ENCODE data around the gene EPS8L3.

Gene EPS8L3

GRCh38 chr1:109722908-109723691 lies 40.6 kb downstream of the EPS8L3 start:
- TF ChIP-seq EZH2phosphoT487 (IDR thresholded peaks at IDR 0.05; ENCODE audit: low read length) (no peak), EZH2 (optimal IDR thresholded peaks at IDR 0.05; ENCODE audit: low read depth, low read length) (no peak)
- TF ChIP-seq, protein P1, sequence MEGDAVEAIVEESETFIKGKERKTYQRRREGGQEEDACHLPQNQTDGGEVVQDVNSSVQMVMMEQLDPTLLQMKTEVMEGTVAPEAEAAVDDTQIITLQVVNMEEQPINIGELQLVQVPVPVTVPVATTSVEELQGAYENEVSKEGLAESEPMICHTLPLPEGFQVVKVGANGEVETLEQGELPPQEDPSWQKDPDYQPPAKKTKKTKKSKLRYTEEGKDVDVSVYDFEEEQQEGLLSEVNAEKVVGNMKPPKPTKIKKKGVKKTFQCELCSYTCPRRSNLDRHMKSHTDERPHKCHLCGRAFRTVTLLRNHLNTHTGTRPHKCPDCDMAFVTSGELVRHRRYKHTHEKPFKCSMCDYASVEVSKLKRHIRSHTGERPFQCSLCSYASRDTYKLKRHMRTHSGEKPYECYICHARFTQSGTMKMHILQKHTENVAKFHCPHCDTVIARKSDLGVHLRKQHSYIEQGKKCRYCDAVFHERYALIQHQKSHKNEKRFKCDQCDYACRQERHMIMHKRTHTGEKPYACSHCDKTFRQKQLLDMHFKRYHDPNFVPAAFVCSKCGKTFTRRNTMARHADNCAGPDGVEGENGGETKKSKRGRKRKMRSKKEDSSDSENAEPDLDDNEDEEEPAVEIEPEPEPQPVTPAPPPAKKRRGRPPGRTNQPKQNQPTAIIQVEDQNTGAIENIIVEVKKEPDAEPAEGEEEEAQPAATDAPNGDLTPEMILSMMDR (IDR thresholded peaks at IDR 0.05; ENCODE audit: low read length) = no peak
- Histone ChIP-seq H3K79me2 (ENCODE audit: low read length) (no peaks in the 10 kb centered on the region), H3F3A (ENCODE audit: insufficient read depth, low read length) (no peaks in the 10 kb centered on the region), H3K4me3 (ENCODE audit: low read length) (no peak overlapping the region), H3K36me3 (replicated peaks; ENCODE audit: insufficient read depth, low read length) (no peaks in the 10 kb centered on the region), H3K27ac (ENCODE audit: low read length) (no peak overlapping the region), H3K27me3 (replicated peaks; ENCODE audit: insufficient read depth, low read length) (no peaks in the 10 kb centered on the region), H3K4me2 (ENCODE audit: low read depth, low read length) (no peak overlapping the region), H3K9ac (ENCODE audit: low read length) (no peak overlapping the region), H4K20me1 (ENCODE audit: insufficient read depth, low read length) (no peaks in the 10 kb centered on the region), H3K9me3 (replicated peaks; ENCODE audit: insufficient read depth, low read length) (no peaks in the 10 kb centered on the region), H3K9me2 (replicated peaks; ENCODE audit: insufficient read depth, low read length) (no peaks in the 10 kb centered on the region), H3K4me1 (ENCODE audit: low read length) (no peaks in the 10 kb centered on the region), H2AFZ (ENCODE audit: low read length) (no peak overlapping the region)
- DNase-seq = no peak

GRCh38 chr1:109721971-109722370 lies 41.8 kb downstream of the EPS8L3 start:
- H2AFZ ChIP-seq (ENCODE audit: low read length) = no peak overlapping the region
- no peak overlapping the region for H3K4me2 ChIP-seq (ENCODE audit: low read depth, low read length)
- no peak overlapping the region for H3K4me3 ChIP-seq (ENCODE audit: low read length)
- no peaks in the 10 kb centered on the region for H4K20me1 ChIP-seq (ENCODE audit: insufficient read depth, low read length)
- no peaks in the 10 kb centered on the region for H3K4me1 ChIP-seq (ENCODE audit: low read length)
- no peaks in the 10 kb centered on the region for H3K27me3 ChIP-seq (replicated peaks; ENCODE audit: insufficient read depth, low read length)
- H3K27ac ChIP-seq (ENCODE audit: low read length) = no peak overlapping the region
- H3K9me3 ChIP-seq (replicated peaks; ENCODE audit: insufficient read depth, low read length) = no peaks in the 10 kb centered on the region
- DNase-seq = no peak
- no peaks in the 10 kb centered on the region for H3K9me2 ChIP-seq (replicated peaks; ENCODE audit: insufficient read depth, low read length)
- H3K79me2 ChIP-seq (ENCODE audit: low read length) = no peaks in the 10 kb centered on the region
- no peaks in the 10 kb centered on the region for H3F3A ChIP-seq (ENCODE audit: insufficient read depth, low read length)
- H3K9ac ChIP-seq (ENCODE audit: low read length) = no peak overlapping the region
- no peak for TF ChIP-seq EZH2phosphoT487 (IDR thresholded peaks at IDR 0.05; ENCODE audit: low read length)
- TF ChIP-seq, protein P1 (IDR thresholded peaks at IDR 0.05; ENCODE audit: low read length) = no peak
- TF ChIP-seq EZH2 (optimal IDR thresholded peaks at IDR 0.05; ENCODE audit: low read depth, low read length) = no peak
- H3K36me3 ChIP-seq (replicated peaks; ENCODE audit: insufficient read depth, low read length) = no peaks in the 10 kb centered on the region

DNA sequence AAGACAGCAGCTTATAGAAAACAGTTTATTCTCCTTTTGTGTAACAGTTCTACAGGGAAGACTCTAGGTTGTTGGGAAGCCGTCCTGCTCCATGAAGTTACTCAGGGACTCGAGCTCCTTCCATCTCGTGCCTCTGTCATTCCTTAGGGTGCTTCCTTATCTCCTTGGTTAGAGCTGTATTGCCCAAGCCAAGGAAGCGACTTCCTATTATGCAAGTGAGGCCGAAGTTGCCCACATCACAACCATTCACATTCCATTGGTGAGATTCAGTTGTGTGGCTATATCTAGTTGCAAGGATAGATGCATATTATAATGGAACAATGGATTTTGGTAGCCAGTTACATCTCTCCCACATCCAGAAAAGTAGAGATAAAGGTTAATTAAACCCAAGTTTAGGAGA lies 42.7 kb downstream of the EPS8L3 start:
- Histone ChIP-seq H3K4me2 (ENCODE audit: low read depth, low read length) (no peak overlapping the region), H4K20me1 (ENCODE audit: insufficient read depth, low read length) (no peaks in the 10 kb centered on the region), H3K27ac (ENCODE audit: low read length) (no peak overlapping the region), H3K79me2 (ENCODE audit: low read length) (no peaks in the 10 kb centered on the region), H3F3A (ENCODE audit: insufficient read depth, low read length) (no peaks in the 10 kb centered on the region), H3K27me3 (replicated peaks; ENCODE audit: insufficient read depth, low read length) (no peaks in the 10 kb centered on the region), H3K9ac (ENCODE audit: low read length) (no peak overlapping the region), H3K9me3 (replicated peaks; ENCODE audit: insufficient read depth, low read length) (no peaks in the 10 kb centered on the region), H3K4me1 (ENCODE audit: low read length) (no peaks in the 10 kb centered on the region), H3K9me2 (replicated peaks; ENCODE audit: insufficient read depth, low read length) (no peaks in the 10 kb centered on the region), H2AFZ (ENCODE audit: low read length) (no peak overlapping the region), H3K4me3 (ENCODE audit: low read length) (no peak overlapping the region), H3K36me3 (replicated peaks; ENCODE audit: insufficient read depth, low read length) (no peaks in the 10 kb centered on the region)
- DNase-seq = no peak
- TF ChIP-seq, protein P1 (IDR thresholded peaks at IDR 0.05; ENCODE audit: low read length) = no peak
- TF ChIP-seq EZH2phosphoT487 (IDR thresholded peaks at IDR 0.05; ENCODE audit: low read length) (no peak), EZH2 (optimal IDR thresholded peaks at IDR 0.05; ENCODE audit: low read depth, low read length) (no peak)

Measured in MM.1S (cell line).